HCT116 (cell line): Measurements from ENCODE around the gene HHIPL1. TPM values are rescaled to one million over a fixed set of nuclear protein-coding genes. Genes with fewer than 3 reads are reported as not detected.

Experiments used
- ATAC-seq: fragments of 200-7000 bp; cut with Tn5 transposase; 2 replicates; pipeline ENCODE4 v1.9.1; 2020; ENCODE audit warnings: mild to moderate bottlenecking, moderate library complexity
- BruUV-seq: library from RNA; stranded (reverse); fragments of 400-500 nt; replicated peaks from 2 replicates; lab custom pipeline; 2021; lab: Mats Ljungman, UMichigan
- CTCF ChIA-PET: fragments of 300-600 bp; sonication (Branson Sonifier 250); formaldehyde crosslinking; loops from one replicate; lab custom pipeline; 2021; ENCODE audit warnings: antibody characterized with exemption; lab: Charles Lee
- POLR2A ChIA-PET: fragments of 300-600, 350-600 bp; sonication (Branson Sonifier 250); formaldehyde crosslinking; loops from one replicate; lab custom pipeline; 2021; ENCODE audit warnings: antibody characterized with exemption; lab: Charles Lee
- RAD21 ChIA-PET, 2 experiments: fragments of 300-600 bp; sonication (Branson Sonifier 250); formaldehyde crosslinking; loops; one replicate each; lab custom pipeline; 2023; ENCODE audit warnings: low total read pairs in 2 of 2; ENCODE audit not compliant: uncharacterized antibody in 2 of 2, unreplicated experiment in 2 of 2, low non-redundant PET in 1 of 2; lab: Charles Lee
- DNase-seq: peaks from one replicate; pipeline ENCODE4 v3.0.0-alpha.2; 2010; ENCODE audit warnings: low read depth, low spot score
- H2AFZ ChIP-seq: fragments of 200-600 bp; shearing (Covaris generic), sonication (generic); 2 replicates; pipeline ENCODE4 v1.6.1; 2017; ENCODE audit warnings: low read depth, mixed run types, mixed read lengths, antibody characterized with exemption, low read length; ENCODE audit not compliant: poor library complexity, severe bottlenecking
- H3K27ac ChIP-seq: 2 replicates; pipeline ENCODE4 v1.5.1; 2012; ENCODE audit warnings: low read depth, low read length
- H3K27me3 ChIP-seq: fragments of 200-600 bp; sonication (generic); 2 replicates; pipeline ENCODE4 v1.6.1; 2016; ENCODE audit warnings: mixed run types, low read length, mixed read lengths; ENCODE audit not compliant: insufficient read depth
- H3K36me3 ChIP-seq, 2 experiments: fragments of 200-500 bp in 1 of 2; fragments of 200-600 bp in 1 of 2; sonication (Bioruptor generic) in 1 of 2; sonication (generic) in 1 of 2; 2 replicates each; pipeline versions ENCODE4 v1.5.1 to v1.6.1; 2014 to 2016; ENCODE audit warnings: low read length in 2 of 2, inconsistent platforms in 1 of 2, mixed read lengths in 1 of 2, mixed run types in 1 of 2; ENCODE audit not compliant: insufficient read depth in 2 of 2, control insufficient read depth in 1 of 2
- H3K4me1 ChIP-seq, 2 experiments: fragments of 200-600 bp in 1 of 2; sonication (generic) in 1 of 2; 2 replicates each; pipeline versions ENCODE4 v1.5.1 to v1.6.1; 2012 to 2017; ENCODE audit warnings: low read length in 2 of 2, inconsistent platforms in 1 of 2, mild to moderate bottlenecking in 1 of 2, mixed read lengths in 1 of 2, mixed run types in 1 of 2, moderate library complexity in 1 of 2; ENCODE audit not compliant: insufficient read depth in 2 of 2, control insufficient read depth in 1 of 2
- H3K4me2 ChIP-seq: fragments of 200-600 bp; sonication (generic); 2 replicates; pipeline ENCODE4 v1.6.1; 2017; ENCODE audit warnings: mixed run types, low read length, mixed read lengths
- H3K4me3 ChIP-seq, 2 experiments: fragments of 200-600 bp in 1 of 2; sonication (generic) in 1 of 2; replicated peaks in 1 of 2; 2 replicates each; pipeline ENCODE4 v1.5.1; 2011 to 2016; ENCODE audit warnings: low read length in 2 of 2, control low read depth in 1 of 2, low read depth in 1 of 2, mild to moderate bottlenecking in 1 of 2, mixed read lengths in 1 of 2, mixed run types in 1 of 2
- H3K79me2 ChIP-seq: fragments of 200-600 bp; sonication (generic); 2 replicates; pipeline ENCODE4 v1.6.1; 2017; ENCODE audit warnings: mild to moderate bottlenecking, mixed run types, low read length, moderate library complexity, mixed read lengths; ENCODE audit not compliant: insufficient read depth
- H3K9ac ChIP-seq: fragments of 200-600 bp; sonication (generic); 2 replicates; pipeline ENCODE4 v1.6.1; 2016; ENCODE audit warnings: low read length, mixed read lengths
- H3K9me2 ChIP-seq: fragments of 200-600 bp; sonication (generic), shearing (Covaris generic); 2 replicates; pipeline ENCODE4 v1.6.1; 2017; ENCODE audit warnings: mixed run types, mild to moderate bottlenecking, moderate library complexity; ENCODE audit not compliant: insufficient read depth
- H3K9me3 ChIP-seq, 2 experiments: fragments of 200-500 bp in 1 of 2; fragments of 200-600 bp in 1 of 2; sonication (Bioruptor generic) in 1 of 2; sonication (generic) in 1 of 2; 2 replicates each; pipeline ENCODE4 v1.6.1; 2014 to 2017; ENCODE audit warnings: low read length in 2 of 2, mixed read lengths in 2 of 2, inconsistent platforms in 1 of 2, low read depth in 1 of 2, mild to moderate bottlenecking in 1 of 2, mixed run types in 1 of 2, moderate library complexity in 1 of 2; ENCODE audit not compliant: control insufficient read depth in 1 of 2, insufficient read depth in 1 of 2
- H4K20me1 ChIP-seq: fragments of 200-600 bp; sonication (generic), shearing (Covaris generic); 2 replicates; pipeline ENCODE4 v1.6.1; 2017; ENCODE audit warnings: mixed run types, mild to moderate bottlenecking, moderate library complexity; ENCODE audit not compliant: insufficient read depth
- ATF3 ChIP-seq: IDR thresholded peaks from 2 replicates; pipeline ENCODE4 v1.6.1; 2012
- CBX3 ChIP-seq: IDR thresholded peaks from 2 replicates; pipeline ENCODE4 v1.6.1; 2012; ENCODE audit warnings: low read depth
- CEBPB ChIP-seq: IDR thresholded peaks from 2 replicates; pipeline ENCODE4 v1.6.1; 2012; ENCODE audit warnings: low read depth
- CTCF ChIP-seq, 3 experiments: fragments of 200-600 bp in 1 of 3; sonication (generic) in 1 of 3; IDR thresholded peaks in 2 of 3; conservative IDR thresholded peaks in 1 of 3; 2 replicates each; pipeline ENCODE4 v1.5.1; 2012 to 2017; ENCODE audit warnings: low read depth in 2 of 3, low read length in 2 of 3, antibody characterized with exemption in 1 of 3, borderline replicate concordance in 1 of 3, control low read depth in 1 of 3, mild to moderate bottlenecking in 1 of 3, mixed read lengths in 1 of 3, mixed run types in 1 of 3, moderate library complexity in 1 of 3; ENCODE audit not compliant: insufficient read depth in 1 of 3
- EGR1 ChIP-seq: IDR thresholded peaks from 2 replicates; pipeline ENCODE4 v1.6.1; 2012; ENCODE audit warnings: low read depth
- ELF1 ChIP-seq: IDR thresholded peaks from 2 replicates; pipeline ENCODE4 v1.6.1; 2012; ENCODE audit warnings: low read depth, borderline replicate concordance
- EZH2 ChIP-seq: fragments of 200-600 bp; sonication (generic); IDR thresholded peaks from 2 replicates; pipeline ENCODE4 v1.6.1; 2017; ENCODE audit warnings: antibody characterized with exemption, mixed run types
- FOSL1 ChIP-seq: IDR thresholded peaks from 2 replicates; pipeline ENCODE4 v1.6.1; 2012; ENCODE audit warnings: low read depth
- JUND ChIP-seq: IDR thresholded peaks from 2 replicates; pipeline ENCODE4 v1.6.1; 2012
- POLR2A ChIP-seq: IDR thresholded peaks from 2 replicates; pipeline ENCODE4 v1.7.0; 2011; ENCODE audit warnings: borderline replicate concordance; ENCODE audit not compliant: insufficient read depth, insufficient read length; ENCODE audit errors: extremely low read depth
- POLR2AphosphoS5 ChIP-seq: IDR thresholded peaks from 2 replicates; pipeline ENCODE4 v1.6.1; 2011; ENCODE audit warnings: mild to moderate bottlenecking, low read depth, low read length, moderate library complexity
- RAD21 ChIP-seq: IDR thresholded peaks from 2 replicates; pipeline ENCODE4 v1.6.1; 2012; ENCODE audit warnings: low read depth, mild to moderate bottlenecking
- SIN3A ChIP-seq: IDR thresholded peaks from 2 replicates; pipeline ENCODE4 v1.6.1; 2012; ENCODE audit warnings: low read depth
- SP1 ChIP-seq: IDR thresholded peaks from 2 replicates; pipeline ENCODE4 v1.6.1; 2012; ENCODE audit warnings: low read depth
- SRF ChIP-seq: IDR thresholded peaks from 2 replicates; pipeline ENCODE4 v1.6.1; 2012; ENCODE audit warnings: low read depth
- YY1 ChIP-seq: IDR thresholded peaks from 2 replicates; pipeline ENCODE4 v1.6.1; 2011; ENCODE audit warnings: low read length, low read depth, moderate library complexity, mild to moderate bottlenecking; ENCODE audit not compliant: insufficient replicate concordance; ENCODE audit errors: extremely low read depth
- ZFX ChIP-seq: fragments of 450-650 bp; IDR thresholded peaks from 2 replicates; pipeline ENCODE4 v1.6.1; 2017
- intact Hi-C: fragments of 100-400 bp; cut with micrococcal nuclease; formaldehyde crosslinking; loops from 2 replicates; pipeline ENCODE4 v1.10.0; 2022
- total RNA-seq: library from RNA; stranded (reverse); gene quantifications from one replicate; pipeline ENCODE4 v1.2.1, GENCODE V29; 2021; ENCODE audit not compliant: unreplicated experiment
- TF ChIP-seq, protein P1 (sequence below): IDR thresholded peaks from 2 replicates; pipeline ENCODE4 v1.6.1; 2012

Gene HHIPL1
- total RNA-seq, 1 experiment from 2014 or later, result not detected

- no peaks in the 10 kb centered on the region for H4K20me1 ChIP-seq
- no peak overlapping the region for H2AFZ ChIP-seq
- peaks cover 79% of the 10 kb centered on the region for H3K79me2 ChIP-seq
- H3K27ac ChIP-seq, result no peak overlapping the region
- H3K27me3 ChIP-seq, result no peaks in the 10 kb centered on the region
- ChIA-PET RAD21 (no interaction called here), CTCF (no interaction called here), POLR2A (no interaction called here)
- DNase-seq, result no peak
- H3K36me3 ChIP-seq, result no peaks in the 10 kb centered on the region; a peak in 1 of 4 replicates
- H3K9me3 ChIP-seq, result no peaks in the 10 kb centered on the region
- no peak for ATAC-seq
- intact Hi-C loops, result no loop called here
- no peak for TF ChIP-seq SP1
- TF ChIP-seq SRF, result no peak
- TF ChIP-seq ZFX, result no peak
- no peak for TF ChIP-seq ATF3
- no peak for TF ChIP-seq POLR2A
- TF ChIP-seq EZH2, result no peak
- BruUV-seq, result no TSS peak
- H3K9ac ChIP-seq, result no peak overlapping the region
- H3K9me2 ChIP-seq, result no peaks in the 10 kb centered on the region
- peaks cover 2 to 10% of the 10 kb centered on the region in 2 experiments; a peak in 3 of 4 replicates for H3K4me1 ChIP-seq
- H3K4me2 ChIP-seq, result no peak overlapping the region
- no peak overlapping the region for H3K4me3 ChIP-seq
Measured at GRCh38 chr14:99596772-99597171, 48.2 kb upstream of the HHIPL1 start.

DNA sequence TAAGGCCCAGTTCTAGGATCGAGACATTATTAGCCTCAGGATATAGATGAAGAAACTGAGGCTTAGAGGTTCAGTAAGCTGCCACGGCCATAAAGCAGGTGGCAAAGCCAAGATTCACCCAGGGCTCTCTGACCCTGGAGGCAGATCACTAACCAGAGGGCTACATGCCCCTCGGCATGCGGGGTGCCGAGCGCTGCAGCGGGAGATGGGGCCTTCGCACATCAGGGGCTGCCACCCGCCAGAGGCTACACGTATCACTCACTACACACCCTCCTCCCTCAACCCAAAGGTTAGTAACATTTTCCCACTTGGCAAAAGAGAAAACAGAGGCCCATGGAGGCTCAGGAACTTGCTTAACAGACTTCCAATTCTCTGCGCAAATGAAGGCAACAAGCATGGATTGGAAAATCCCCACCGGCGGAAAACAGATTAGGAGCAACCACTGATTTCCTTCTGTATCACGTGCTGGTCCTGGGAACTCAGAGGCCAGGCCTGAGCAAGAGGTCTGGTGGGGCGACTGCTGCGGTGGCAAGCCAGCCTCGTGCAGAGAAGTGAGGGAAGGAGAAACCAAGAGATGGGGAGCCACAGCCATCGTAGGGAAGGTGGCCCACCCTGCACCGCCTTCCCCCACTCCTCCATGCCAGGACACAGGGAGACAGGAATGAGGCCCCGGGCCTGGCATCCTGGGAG, 46.9 kb upstream of the HHIPL1 start:
- H3K36me3 ChIP-seq, result no peaks in the 10 kb centered on the region; a peak in 1 of 4 replicates
- H3K4me1 ChIP-seq, result peaks cover 11 to 17% of the 10 kb centered on the region in 2 experiments
- H3K9me2 ChIP-seq, result no peaks in the 10 kb centered on the region
- no peaks in the 10 kb centered on the region for H3K9me3 ChIP-seq
- ChIA-PET POLR2A (no interaction called here), RAD21 (no interaction called here), CTCF (no interaction called here)
- H3K27ac ChIP-seq, result no peak overlapping the region
- intact Hi-C loops, result no loop called here
- no peak overlapping the region for H2AFZ ChIP-seq
- no peak overlapping the region for H3K4me3 ChIP-seq
- no peak overlapping the region for H3K4me2 ChIP-seq
- no TSS peak for BruUV-seq
- no peaks in the 10 kb centered on the region for H4K20me1 ChIP-seq
- ATAC-seq, result no peak
- peaks cover 82% of the 10 kb centered on the region for H3K79me2 ChIP-seq
- H3K27me3 ChIP-seq, result no peaks in the 10 kb centered on the region
- H3K9ac ChIP-seq, result no peak overlapping the region
- DNase-seq, result no peak
- TF ChIP-seq CBX3 (no peak), SIN3A (no peak), JUND (no peak), EGR1 (no peak), ZFX (no peak), EZH2 (no peak), ELF1 (no peak), CEBPB (no peak), CTCF (IDR thresholded peaks at IDR 0.05 in 2 of 3, conservative IDR thresholded peaks at IDR 0.05 in 1 of 3; ENCODE audit: borderline replicate concordance in 1 of 3, insufficient read depth in 1 of 3, low read depth in 2 of 3, low read length in 2 of 3) (no peak), FOSL1 (no peak), POLR2AphosphoS5 (no peak), ATF3 (no peak), YY1 (no peak), RAD21 (no peak), SP1 (no peak)
- TF ChIP-seq, protein P1, sequence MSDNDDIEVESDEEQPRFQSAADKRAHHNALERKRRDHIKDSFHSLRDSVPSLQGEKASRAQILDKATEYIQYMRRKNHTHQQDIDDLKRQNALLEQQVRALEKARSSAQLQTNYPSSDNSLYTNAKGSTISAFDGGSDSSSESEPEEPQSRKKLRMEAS, result no peak
